Bronchial epithelial cell (primary cell): ENCODE data around the gene PFKL. TPM values are rescaled to one million over a fixed set of nuclear protein-coding genes. Genes with fewer than 3 reads are reported as not detected.

ENCODE experiments used
- DNase-seq: peaks from one replicate; pipeline ENCODE4 v3.0.0-alpha.2; 2010; ENCODE audit warnings: low read depth
- FAIRE-seq: peaks from 2 replicates; lab custom pipeline; 2011; peaks lifted over from hg19 to GRCh38; lab: Jason Lieb, UNC
- H3K27me3 ChIP-seq: 2 replicates; pipeline ENCODE4 v1.5.1; 2011; ENCODE audit warnings: low read length; ENCODE audit not compliant: control insufficient read depth, insufficient read depth
- H3K36me3 ChIP-seq: 2 replicates; pipeline ENCODE4 v1.5.1; 2011; ENCODE audit warnings: low read length; ENCODE audit not compliant: control insufficient read depth, insufficient read depth
- H3K4me3 ChIP-seq: 2 replicates; pipeline ENCODE4 v1.5.1; 2011; ENCODE audit warnings: mild to moderate bottlenecking, low read depth, low read length, control low read depth
- CTCF ChIP-seq: IDR thresholded peaks from 2 replicates; pipeline ENCODE4 v1.5.1; 2011; ENCODE audit warnings: mild to moderate bottlenecking, moderate library complexity, low read length, control low read depth, inconsistent platforms; ENCODE audit not compliant: insufficient read depth, severe bottlenecking
- total RNA-seq: library from RNA; depleted of rRNA; stranded (reverse); fragments of >200 nt; gene quantifications from 2 replicates; pipeline ENCODE4 v1.2.1, GENCODE V29; 2014

Gene PFKL
- total RNA-seq, 1 donor from 2014 or later, result 148 TPM

GRCh38 chr21:44272284-44272858 lies 27.5 kb upstream of the PFKL start:
- no peak overlapping the region for H3K4me3 ChIP-seq
- no peak for FAIRE-seq
- H3K36me3 ChIP-seq, result no peaks in the 10 kb centered on the region
- no peaks in the 10 kb centered on the region for H3K27me3 ChIP-seq
- DNase-seq, result no peak
- no peak for TF ChIP-seq CTCF

DNA sequence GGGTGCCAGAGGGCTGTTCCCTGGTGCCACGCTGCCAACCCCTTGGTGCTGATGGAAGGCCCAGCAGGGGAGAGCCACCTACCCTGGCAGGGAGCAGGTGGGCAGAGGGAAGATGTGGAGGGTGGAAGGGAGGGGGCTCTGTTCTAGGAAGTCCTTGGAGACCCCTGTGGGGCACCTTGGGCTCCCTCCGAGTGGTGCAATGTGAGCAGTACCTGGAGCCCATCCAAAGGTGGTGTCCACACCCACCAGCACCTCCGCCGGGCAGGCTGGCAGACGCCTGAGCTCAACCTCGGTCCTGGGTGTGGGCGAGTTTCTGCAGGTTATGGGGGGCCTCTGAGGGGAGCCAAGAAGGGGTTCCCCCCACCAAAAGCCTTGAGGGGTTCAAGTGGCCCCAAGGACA lies 26.8 kb upstream of the PFKL start:
- no peak for DNase-seq
- Histone ChIP-seq H3K4me3 (no peak overlapping the region), H3K36me3 (no peaks in the 10 kb centered on the region), H3K27me3 (no peaks in the 10 kb centered on the region)
- no peak for FAIRE-seq
- TF ChIP-seq CTCF, result no peak

DNA sequence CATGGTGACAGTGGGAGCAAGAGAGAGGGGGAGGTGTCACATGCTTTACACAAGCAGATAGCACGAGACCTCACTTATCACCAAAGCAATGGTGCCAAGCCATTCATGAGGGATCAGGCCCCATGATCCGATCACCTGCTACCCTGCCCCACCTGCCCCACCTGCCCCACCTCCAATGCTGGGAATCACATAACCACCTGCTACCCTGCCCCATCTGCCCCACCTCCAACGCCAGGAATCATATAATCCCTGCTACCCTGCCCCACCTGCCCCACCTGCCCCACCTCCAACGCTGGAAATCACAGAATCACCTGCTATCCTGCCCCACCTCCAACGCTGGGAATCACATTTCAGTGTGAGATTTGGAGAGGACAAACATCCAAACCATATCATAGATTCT lies 24.8 kb upstream of the PFKL start:
- FAIRE-seq (no peak), DNase-seq (no peak)
- TF ChIP-seq CTCF, result no peak
- no peaks in the 10 kb centered on the region for H3K36me3 ChIP-seq
- no peak overlapping the region for H3K4me3 ChIP-seq
- no peaks in the 10 kb centered on the region for H3K27me3 ChIP-seq

DNA sequence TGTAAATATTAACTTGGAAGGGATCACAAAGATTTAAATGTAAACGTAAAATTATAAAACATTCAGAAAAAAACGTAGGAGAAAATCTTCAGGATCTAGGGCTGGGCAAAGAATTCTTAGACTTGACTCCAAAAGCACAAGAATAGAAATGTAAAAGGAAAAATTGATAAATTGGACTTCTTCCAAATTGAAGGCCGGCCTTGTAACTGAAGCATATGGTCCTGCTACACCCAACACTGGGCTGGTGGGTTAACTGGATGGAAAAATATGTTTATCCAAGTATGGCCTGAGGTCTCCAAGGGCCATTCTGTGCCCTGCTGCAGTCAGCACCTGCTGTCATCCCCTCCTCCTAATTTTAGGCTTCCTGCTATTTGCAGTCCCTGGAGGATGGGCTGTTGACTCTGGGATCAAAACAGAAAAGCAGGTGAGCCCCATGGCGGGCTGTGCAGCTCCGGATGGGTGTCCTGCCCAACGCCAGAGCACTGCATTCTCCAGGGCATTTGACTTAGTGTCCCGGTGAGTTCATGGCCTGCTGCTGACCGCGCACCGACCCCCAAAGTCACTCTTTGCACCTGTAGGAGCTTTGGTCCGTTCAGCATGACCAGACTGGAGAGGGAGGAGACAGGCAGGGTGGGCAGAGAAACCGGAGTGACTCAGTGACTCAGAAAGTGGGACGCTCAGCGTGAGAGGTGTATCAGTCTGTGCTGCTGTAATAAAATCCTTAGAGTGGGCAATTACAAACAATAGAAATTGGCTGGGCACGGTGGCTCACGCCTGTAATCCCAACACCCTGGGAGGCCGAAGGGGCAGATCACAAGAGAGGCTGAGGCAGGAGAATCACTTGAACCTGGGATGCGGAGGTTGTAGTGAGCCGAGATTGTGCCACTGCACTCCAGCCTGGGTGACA lies 20.2 kb upstream of the PFKL start:
- DNase-seq (no peak), FAIRE-seq (no peak)

DNA sequence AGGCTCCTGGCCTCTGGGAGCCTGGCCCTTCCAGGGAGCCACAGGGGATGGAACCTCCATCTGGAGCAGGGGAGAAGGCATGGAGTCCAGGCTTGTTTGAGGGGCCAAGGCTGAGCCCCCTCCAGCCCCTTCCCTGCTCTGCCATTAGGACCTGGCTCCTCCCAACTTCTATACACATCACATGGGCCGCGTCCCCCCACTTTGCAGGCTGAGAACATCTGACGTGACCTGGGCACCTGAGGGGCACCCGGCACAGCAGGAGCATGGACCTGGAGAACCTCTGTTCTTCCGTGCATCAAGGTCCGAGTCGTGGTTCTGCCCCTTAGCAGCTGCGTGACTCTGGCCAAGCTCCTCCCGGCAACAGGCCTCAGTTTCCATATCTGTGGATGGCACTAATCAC lies 18.1 kb upstream of the PFKL start:
- no peak for TF ChIP-seq CTCF
- Histone ChIP-seq H3K4me3 (no peak overlapping the region), H3K27me3 (peaks cover 9% of the 10 kb centered on the region), H3K36me3 (no peaks in the 10 kb centered on the region)
- no peak for DNase-seq
- no peak for FAIRE-seq

More for the DNA sequence above, 20.2 kb upstream of the PFKL start:
- Histone ChIP-seq H3K36me3 (no peaks in the 10 kb centered on the region), H3K27me3 (peaks cover 4% of the 10 kb centered on the region), H3K4me3 (no peak overlapping the region)
- TF ChIP-seq CTCF, result no peak
